SK-N-SH (cell line): ENCODE data around the gene CCDC192. TPM values are rescaled to one million over a fixed set of nuclear protein-coding genes. Genes with fewer than 3 reads are reported as not detected.

Experiments used
- CTCF ChIA-PET: fragments of 300-600, 350-600 bp; formaldehyde crosslinking; extraction: SDS; loops from one replicate; lab custom pipeline; 2021; lab: Yijun Ruan, JAX
- POLR2A ChIA-PET: fragments of 350-600 bp; sonication (Branson Sonifier 250); formaldehyde crosslinking; extraction: SDS; loops from one replicate; lab custom pipeline; 2020; ENCODE audit warnings: antibody characterized with exemption, inconsistent platforms; lab: Yijun Ruan, JAX
- DNase-seq: peaks from one replicate; pipeline ENCODE4 v3.0.0; 2012
- H2AFZ ChIP-seq: fragments of 200-600 bp; sonication (generic); 2 replicates; pipeline ENCODE4 v1.8.1; 2016; ENCODE audit warnings: antibody characterized with exemption, mild to moderate bottlenecking, low read depth
- H3F3A ChIP-seq: fragments of 200-600 bp; sonication (generic); replicated peaks from 2 replicates; pipeline ENCODE3; 2016; ENCODE audit warnings: antibody characterized with exemption, mild to moderate bottlenecking; ENCODE audit not compliant: insufficient read depth
- H3K27ac ChIP-seq, 2 experiments: fragments of 200-500 bp in 1 of 2; fragments of 200-600 bp in 1 of 2; sonication (Bioruptor generic) in 1 of 2; sonication (generic), shearing (Covaris generic) in 1 of 2; 2 replicates each; pipeline versions ENCODE4 v1.5.1 to v1.6.1; 2014 to 2016; ENCODE audit warnings: low read depth in 2 of 2, inconsistent platforms in 1 of 2, low read length in 1 of 2, mild to moderate bottlenecking in 1 of 2, mixed read lengths in 1 of 2
- H3K27me3 ChIP-seq: fragments of 200-600 bp; sonication (generic), shearing (Covaris generic); 2 replicates; pipeline ENCODE4 v1.6.1; 2016; ENCODE audit warnings: mixed run types; ENCODE audit not compliant: insufficient read depth
- H3K36me3 ChIP-seq, 2 experiments: fragments of 200-500 bp in 1 of 2; fragments of 200-600 bp in 1 of 2; sonication (Bioruptor generic) in 1 of 2; sonication (generic) in 1 of 2; replicated peaks in 1 of 2; 2 replicates each; pipeline versions ENCODE3 to v1.5.1; 2014 to 2016; ENCODE audit warnings: low read length in 1 of 2, mild to moderate bottlenecking in 1 of 2; ENCODE audit not compliant: insufficient read depth in 2 of 2, control insufficient read depth in 1 of 2
- H3K4me1 ChIP-seq, 2 experiments: fragments of 200-500 bp in 1 of 2; fragments of 200-600 bp in 1 of 2; sonication (Bioruptor generic) in 1 of 2; sonication (generic), shearing (Covaris generic) in 1 of 2; 2 replicates each; pipeline versions ENCODE4 v1.5.1 to v1.6.1; 2014 to 2016; ENCODE audit warnings: low read depth in 1 of 2, low read length in 1 of 2, mixed run types in 1 of 2; ENCODE audit not compliant: insufficient read depth in 2 of 2, control insufficient read depth in 1 of 2
- H3K4me2 ChIP-seq: fragments of 200-600 bp; sonication (generic), shearing (Covaris generic); 2 replicates; pipeline ENCODE4 v1.6.1; 2017; ENCODE audit warnings: mixed run types
- H3K4me3 ChIP-seq, 2 experiments: fragments of 200-500 bp in 1 of 2; fragments of 200-600 bp in 1 of 2; sonication (Bioruptor generic) in 1 of 2; sonication (generic), shearing (Covaris generic) in 1 of 2; 2 replicates each; pipeline versions ENCODE4 v1.5.1 to v1.8.1; 2014 to 2016; ENCODE audit warnings: low read depth in 2 of 2, inconsistent platforms in 1 of 2, low read length in 1 of 2, mild to moderate bottlenecking in 1 of 2, mixed read lengths in 1 of 2, moderate library complexity in 1 of 2
- H3K79me2 ChIP-seq: fragments of 200-600 bp; sonication (generic); 2 replicates; pipeline ENCODE4 v1.8.1; 2017; ENCODE audit warnings: mild to moderate bottlenecking; ENCODE audit not compliant: insufficient read depth
- H3K9ac ChIP-seq: fragments of 200-600 bp; sonication (generic); 2 replicates; pipeline ENCODE4 v1.6.1; 2017; ENCODE audit warnings: mixed run types
- H3K9me2 ChIP-seq: fragments of 200-600 bp; sonication (generic); 2 replicates; pipeline ENCODE4 v1.6.1; 2017; ENCODE audit warnings: mixed run types
- H3K9me3 ChIP-seq: fragments of 200-600 bp; sonication (generic); 2 replicates; pipeline ENCODE4 v1.6.1; 2017; ENCODE audit warnings: mixed run types, mild to moderate bottlenecking, moderate library complexity
- H4K20me1 ChIP-seq: fragments of 200-600 bp; sonication (generic); 2 replicates; pipeline ENCODE4 v1.6.1; 2017; ENCODE audit warnings: mild to moderate bottlenecking, mixed run types; ENCODE audit not compliant: insufficient read depth
- CHD2 ChIP-seq: fragments of 150-350 bp; IDR thresholded peaks from 2 replicates; pipeline ENCODE4 v1.6.1; 2018; ENCODE audit warnings: low read length; ENCODE audit not compliant: partially characterized antibody
- ELF1 ChIP-seq: IDR thresholded peaks from 2 replicates; pipeline ENCODE4 v1.4.0; 2012
- EP300 ChIP-seq, 2 experiments: IDR thresholded peaks; 2 replicates each; pipeline versions ENCODE4 v1.4.0 to v1.6.1; 2012; ENCODE audit warnings: borderline replicate concordance in 1 of 2, low read depth in 1 of 2, low read length in 1 of 2
- FOXM1 ChIP-seq: IDR thresholded peaks from 2 replicates; pipeline ENCODE4 v1.4.0; 2012; ENCODE audit warnings: low read depth, mild to moderate bottlenecking
- MEF2A ChIP-seq: IDR thresholded peaks from 2 replicates; pipeline ENCODE4 v1.4.0; 2012; ENCODE audit warnings: low read depth, borderline replicate concordance
- MXI1 ChIP-seq: IDR thresholded peaks from 2 replicates; pipeline ENCODE4 v1.6.1; 2012; ENCODE audit warnings: mild to moderate bottlenecking, low read depth, low read length, improper control_type of control experiment
- NFIC ChIP-seq: IDR thresholded peaks from 2 replicates; pipeline ENCODE4 v1.4.0; 2012; ENCODE audit warnings: borderline replicate concordance
- NRF1 ChIP-seq: IDR thresholded peaks from 2 replicates; pipeline ENCODE4 v1.6.1; 2012; ENCODE audit warnings: low read depth, mild to moderate bottlenecking, low read length
- POLR2AphosphoS5 ChIP-seq: IDR thresholded peaks from 2 replicates; pipeline ENCODE4 v1.6.1; 2012; ENCODE audit warnings: low read depth, low read length
- RAD21 ChIP-seq: IDR thresholded peaks from 2 replicates; pipeline ENCODE4 v1.6.1; 2012; ENCODE audit warnings: mild to moderate bottlenecking, low read length
- RCOR1 ChIP-seq: fragments of 150-350 bp; IDR thresholded peaks from 2 replicates; pipeline ENCODE4 v1.6.1; 2017; ENCODE audit warnings: antibody characterized with exemption, low read length
- REST ChIP-seq: IDR thresholded peaks from 2 replicates; pipeline ENCODE4 v1.6.1; 2012; ENCODE audit warnings: mild to moderate bottlenecking, low read depth, low read length, moderate library complexity
- RFX5 ChIP-seq: IDR thresholded peaks from 2 replicates; pipeline ENCODE4 v1.6.1; 2012; ENCODE audit warnings: mild to moderate bottlenecking, improper control_type of control experiment, low read length
- RXRA ChIP-seq: IDR thresholded peaks from 2 replicates; pipeline ENCODE4 v1.4.0; 2012; ENCODE audit warnings: low read depth, mild to moderate bottlenecking, borderline replicate concordance
- SMC3 ChIP-seq: IDR thresholded peaks from 2 replicates; pipeline ENCODE4 v1.6.1; 2012; ENCODE audit warnings: low read depth, low read length, improper control_type of control experiment
- TAF1 ChIP-seq: IDR thresholded peaks from 2 replicates; pipeline ENCODE4 v1.6.1; 2012; ENCODE audit warnings: low read depth, mild to moderate bottlenecking, low read length, moderate library complexity, borderline replicate concordance
- YY1 ChIP-seq: IDR thresholded peaks from 2 replicates; pipeline ENCODE4 v1.4.0; 2012; ENCODE audit warnings: low read depth, mild to moderate bottlenecking
- WGBS: methylation state at CpG from one replicate; pipeline ENCODE4 v1.1.6; 2017; ENCODE audit warnings: low lambda C conversion rate; 5-methylcytosine and 5-hydroxymethylcytosine counted together
- polyA plus RNA-seq, 3 experiments: library from polyadenylated mRNA; depleted of rRNA; stranded (reverse); fragments of >200 nt; gene quantifications; 2 replicates each; pipeline ENCODE4 v1.2.3, GENCODE V29; 2012

The CCDC192 gene
- polyA plus RNA-seq, 1 of the 3 experiments (the other 2 are of a cell fraction): not detected

DNA sequence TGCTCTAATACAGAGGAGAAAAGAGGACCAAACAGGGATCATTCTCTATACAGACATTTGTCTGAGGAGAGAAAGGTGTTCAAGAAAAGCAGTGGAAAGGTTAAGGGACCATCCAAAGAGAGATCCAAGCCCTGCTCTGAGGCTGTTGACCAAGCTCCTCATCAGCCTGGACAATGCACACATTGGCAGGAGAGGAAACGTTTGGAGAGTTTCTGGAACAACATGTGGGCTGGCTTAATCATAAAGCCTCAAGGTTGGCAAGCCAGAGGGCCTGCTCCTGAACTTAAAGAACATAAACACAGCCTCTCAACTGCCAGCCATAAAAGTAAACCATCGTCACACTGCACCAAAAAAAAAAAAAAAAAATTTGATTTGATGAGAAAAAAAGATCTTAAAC, 196.0 kb downstream of the CCDC192 start:
- H4K20me1 ChIP-seq: no peaks in the 10 kb centered on the region
- H3K9ac ChIP-seq: no peak overlapping the region
- peaks cover 4% of the 10 kb centered on the region for H3F3A ChIP-seq
- H3K9me2 ChIP-seq: no peaks in the 10 kb centered on the region
- 0 out of 2 replicates have a peak overlapping the region, but pooled peaks have one; percentile 40 for H3K4me2 ChIP-seq
- ChIA-PET POLR2A (interaction anchor here (0.6 kb wide), 1 partner anchor 63 kb away, joined by 3 read pairs; no protein-coding TSS in a partner anchor), CTCF (interaction anchor here (0.8 to 1.7 kb wide), 4 partner anchors 9 to 302 kb away, joined by 3 to 4 read pairs (median 3); no protein-coding TSS in a partner anchor)
- H3K79me2 ChIP-seq: no peaks in the 10 kb centered on the region
- H2AFZ ChIP-seq: peak overlapping the region; percentile 70; the same call in 1 of the 2 replicates
- H3K27me3 ChIP-seq: no peaks in the 10 kb centered on the region
- no peak for TF ChIP-seq POLR2AphosphoS5
- no peak for TF ChIP-seq NFIC
- no peak for TF ChIP-seq REST
- TF ChIP-seq YY1: no peak
- TF ChIP-seq TAF1: no peak
- no peak for TF ChIP-seq SMC3
- no peak for TF ChIP-seq MXI1
- no peak for TF ChIP-seq RCOR1
- no peak for TF ChIP-seq RXRA
- no peak for TF ChIP-seq FOXM1
- TF ChIP-seq CHD2: no peak
- no peak overlapping the region for H3K27ac ChIP-seq
- no peak overlapping the region for H3K4me3 ChIP-seq
- peaks cover 0 to 12% of the 10 kb centered on the region in 2 experiments; a peak in 1 of 4 replicates for H3K4me1 ChIP-seq
- no peaks in the 10 kb centered on the region for H3K9me3 ChIP-seq
- no peaks in the 10 kb centered on the region for H3K36me3 ChIP-seq
- WGBS: 54% methylated on average over 2 of the region's 2 CpGs
- DNase-seq: no peak

DNA sequence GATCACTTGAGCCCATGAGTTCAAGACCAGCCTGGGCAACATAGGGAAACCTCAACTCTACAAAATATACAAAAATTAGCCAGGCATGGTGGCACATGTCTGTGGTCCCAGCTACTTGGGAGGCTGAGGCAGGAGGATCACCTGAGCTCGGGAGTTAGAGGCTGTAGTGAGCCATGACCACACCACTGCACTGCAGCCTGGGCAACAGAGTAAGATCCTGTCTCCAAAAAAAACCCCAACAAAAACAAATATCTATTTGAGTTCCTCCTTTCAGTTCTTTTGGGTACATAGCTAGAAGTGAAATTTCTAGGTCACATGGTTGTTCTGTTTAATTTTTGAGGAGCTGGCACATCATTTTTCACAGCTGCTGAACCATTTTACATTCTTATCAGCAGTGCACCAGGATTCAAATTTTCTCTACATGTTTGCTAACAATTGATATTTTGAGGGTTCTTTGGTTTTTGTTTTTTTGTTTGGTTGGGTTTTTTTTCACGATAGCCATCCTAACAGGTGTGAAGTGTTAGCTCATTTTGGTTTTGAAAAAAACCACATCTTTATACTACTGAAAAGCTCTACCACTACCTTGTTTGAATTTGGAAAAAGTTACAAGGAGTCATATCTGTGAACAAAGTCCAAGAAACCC, 203.5 kb downstream of the CCDC192 start:
- Histone ChIP-seq H3K4me2 (no peak overlapping the region), H3K4me3 (no peak overlapping the region), H2AFZ (no peak overlapping the region), H3K27me3 (no peaks in the 10 kb centered on the region), H3K4me1 (no peaks in the 10 kb centered on the region), H3K79me2 (no peaks in the 10 kb centered on the region), H3K9me3 (no peaks in the 10 kb centered on the region), H3F3A (no peaks in the 10 kb centered on the region), H3K36me3 (no peaks in the 10 kb centered on the region), H4K20me1 (no peaks in the 10 kb centered on the region), H3K27ac (no peak overlapping the region), H3K9me2 (no peaks in the 10 kb centered on the region), H3K9ac (no peak overlapping the region)
- ChIA-PET CTCF (interaction anchor here (1.1 to 1.2 kb wide), 2 partner anchors 8 to 177 kb away, joined by 3 read pairs; partner anchors contain the start of gene SLC12A2), POLR2A (no interaction called here)
- TF ChIP-seq MEF2A: no peak
- TF ChIP-seq RAD21: no peak
- no peak for TF ChIP-seq ELF1
- no peak for TF ChIP-seq RFX5
- no peak for TF ChIP-seq NRF1
- no peak for TF ChIP-seq EP300 (IDR thresholded peaks at IDR 0.05; ENCODE audit: borderline replicate concordance in 1 of 2, low read depth in 1 of 2, low read length in 1 of 2)
- WGBS: 73% methylated on average over 2 of the region's 2 CpGs
- no peak for DNase-seq
